Epithelial cell of prostate (primary cell): Measurements from ENCODE around the gene CIAPIN1.

ENCODE experiments used
- DNase-seq: peaks from one replicate; pipeline ENCODE4 v3.0.0-alpha.2; 2011; ENCODE audit warnings: low read depth, low spot score
- H3K27ac ChIP-seq: fragments of 450-650 bp; 2 replicates; pipeline ENCODE4 v1.5.1; 2017; ENCODE audit warnings: mild to moderate bottlenecking

CIAPIN1 gene

DNA sequence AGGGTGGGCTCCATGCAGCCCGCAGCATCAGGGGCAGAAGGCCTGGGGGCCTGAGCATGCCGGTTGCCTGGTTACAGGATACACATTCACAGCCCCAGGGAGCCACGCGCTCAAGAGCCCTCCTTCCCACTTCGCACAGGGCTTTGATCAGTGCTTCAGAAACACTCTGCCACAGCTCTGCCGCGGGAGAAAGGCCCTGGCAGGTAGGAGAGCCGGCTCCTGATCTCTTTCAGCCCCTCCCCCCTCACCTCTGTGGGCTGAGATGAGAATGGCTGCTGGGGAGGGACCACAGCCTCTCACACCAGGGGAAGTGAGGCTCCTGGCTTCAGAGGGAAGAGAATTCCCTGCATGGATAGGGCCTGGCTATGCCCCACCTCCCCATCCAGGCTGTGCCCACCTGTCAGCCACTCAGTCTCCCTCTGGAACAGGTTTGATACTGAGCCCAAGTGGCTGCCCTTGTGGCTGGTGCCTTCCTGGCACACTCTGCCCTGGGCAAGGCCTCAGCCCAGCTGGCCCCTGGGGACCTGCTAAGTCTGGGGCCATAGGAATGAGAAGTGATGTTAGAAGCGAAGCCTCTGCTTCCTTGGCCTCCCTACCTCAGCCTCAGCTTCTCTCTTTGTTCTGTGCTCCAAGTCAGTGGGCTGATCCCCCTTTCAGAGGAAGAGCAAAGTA is 30.5 kb upstream of the CIAPIN1 start:
- no peak for DNase-seq
- H3K27ac ChIP-seq: no peak overlapping the region

GRCh38 chr16:57476546-57477410 is 29.6 kb upstream of the CIAPIN1 start:
- no peak overlapping the region for H3K27ac ChIP-seq
- no peak for DNase-seq

- DNase-seq: no peak
- H3K27ac ChIP-seq: no peak overlapping the region
These were observed 28.6 kb upstream of the CIAPIN1 start for GRCh38 chr16:57475711-57476339.

DNA sequence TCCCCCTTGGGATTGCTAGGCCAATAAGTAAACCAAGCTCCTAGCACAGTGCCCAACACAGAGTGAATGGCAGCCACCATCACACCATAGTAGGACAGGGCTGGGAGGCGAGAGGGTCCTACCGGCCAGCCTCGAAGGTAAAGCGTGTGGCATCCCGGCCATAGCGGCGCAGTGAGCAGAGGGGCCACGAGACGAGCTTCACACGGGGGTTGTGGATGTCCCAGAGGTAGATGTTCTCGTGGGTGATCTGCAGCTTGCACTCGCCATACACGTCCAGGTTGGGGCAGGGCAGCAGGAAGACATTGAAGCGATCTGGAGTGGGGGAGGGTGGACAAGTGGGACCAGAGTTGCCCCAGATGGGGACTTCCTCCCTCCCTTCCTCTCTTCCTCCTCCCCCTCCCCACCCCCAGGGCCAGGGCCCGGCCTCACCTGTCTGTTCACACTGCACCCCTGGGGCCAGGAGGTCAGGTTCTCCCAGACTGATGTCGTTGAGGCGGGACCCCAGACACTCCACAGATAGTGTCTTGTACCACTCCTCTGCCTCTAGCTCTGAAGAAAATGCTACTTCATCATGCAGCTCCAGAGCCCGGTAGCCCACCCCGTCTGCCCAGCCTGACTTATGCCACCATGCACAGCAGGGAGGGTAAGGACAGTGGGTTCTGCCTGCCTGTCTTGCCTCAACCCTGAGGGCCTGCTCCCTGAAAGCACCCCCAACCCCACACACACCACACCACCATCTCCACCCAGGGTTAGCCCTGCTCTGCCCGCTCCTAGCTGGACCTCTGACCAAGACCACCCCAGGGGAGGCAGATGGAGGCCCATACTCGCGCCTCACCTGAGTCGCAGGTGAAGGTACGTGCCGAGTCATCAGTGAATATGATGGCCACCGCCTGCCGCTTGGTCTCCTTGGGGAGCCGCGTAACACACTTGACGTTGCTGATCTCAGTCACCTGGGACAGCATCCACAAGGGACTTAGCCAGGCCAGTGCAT is 27.8 kb upstream of the CIAPIN1 start:
- no peak for DNase-seq
- H3K27ac ChIP-seq: no peak overlapping the region

GRCh38 chr16:57473906-57474305 is 26.7 kb upstream of the CIAPIN1 start:
- H3K27ac ChIP-seq: no peak overlapping the region
- no peak for DNase-seq

DNA sequence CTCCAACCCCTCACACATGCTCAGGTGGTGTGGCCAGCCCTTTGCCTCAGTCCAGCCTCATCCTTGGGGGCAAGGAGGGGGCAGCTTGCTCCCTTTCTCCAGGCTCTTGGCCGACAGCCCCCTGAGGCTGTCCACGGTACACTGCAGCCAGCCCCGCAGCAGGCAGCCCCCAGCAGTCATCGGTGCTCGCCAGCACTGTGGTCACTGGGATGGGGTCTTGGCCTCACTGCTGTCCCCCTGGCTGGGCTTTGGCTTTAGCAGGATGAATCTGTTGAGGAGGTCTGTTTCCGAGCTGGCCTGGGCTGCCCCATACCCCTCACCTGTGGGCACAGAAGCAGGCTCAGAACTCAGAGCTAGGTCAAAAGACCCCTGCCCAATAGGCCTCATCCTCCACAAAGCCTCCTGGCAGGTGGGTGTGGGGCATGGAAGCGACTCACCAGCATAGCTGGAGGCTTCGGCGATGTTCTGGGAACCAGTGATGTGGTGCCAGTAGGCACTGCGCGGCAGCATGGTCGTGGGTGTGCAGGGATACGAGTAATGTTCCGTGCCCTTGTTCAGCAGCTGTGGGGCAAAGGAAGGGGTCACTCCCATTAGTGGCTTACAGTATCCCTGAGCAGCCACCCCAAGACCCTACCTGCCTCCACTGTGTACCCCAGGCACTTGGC is 26.1 kb upstream of the CIAPIN1 start:
- DNase-seq: no peak
- no peak overlapping the region for H3K27ac ChIP-seq

- no peak overlapping the region for H3K27ac ChIP-seq
- DNase-seq: no peak
These were observed 25.5 kb upstream of the CIAPIN1 start for GRCh38 chr16:57472665-57473060.

- DNase-seq: no peak
- H3K27ac ChIP-seq: no peak overlapping the region
These were observed 24.9 kb upstream of the CIAPIN1 start for GRCh38 chr16:57471852-57472664.

DNA sequence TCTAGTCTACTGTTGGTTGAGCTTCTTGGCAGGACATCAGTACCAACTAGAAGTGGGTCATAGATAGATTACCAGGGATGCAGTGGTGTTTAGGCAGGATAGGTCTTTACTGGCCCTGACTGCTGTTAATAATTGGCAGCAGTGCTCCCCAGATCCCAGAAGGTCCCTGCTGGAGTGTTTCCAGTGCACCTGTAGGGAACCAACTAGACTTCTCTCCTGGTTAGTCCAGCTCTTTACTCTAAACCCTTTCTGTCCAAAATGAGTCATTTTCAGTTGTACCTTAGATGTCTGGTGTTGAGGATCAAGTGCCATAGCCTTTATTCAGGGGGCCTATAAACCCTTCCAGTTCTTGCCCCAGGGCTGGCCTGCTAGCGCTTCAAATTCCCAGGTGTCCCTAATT is 24.0 kb upstream of the CIAPIN1 start:
- no peak overlapping the region for H3K27ac ChIP-seq
- DNase-seq: no peak

DNA sequence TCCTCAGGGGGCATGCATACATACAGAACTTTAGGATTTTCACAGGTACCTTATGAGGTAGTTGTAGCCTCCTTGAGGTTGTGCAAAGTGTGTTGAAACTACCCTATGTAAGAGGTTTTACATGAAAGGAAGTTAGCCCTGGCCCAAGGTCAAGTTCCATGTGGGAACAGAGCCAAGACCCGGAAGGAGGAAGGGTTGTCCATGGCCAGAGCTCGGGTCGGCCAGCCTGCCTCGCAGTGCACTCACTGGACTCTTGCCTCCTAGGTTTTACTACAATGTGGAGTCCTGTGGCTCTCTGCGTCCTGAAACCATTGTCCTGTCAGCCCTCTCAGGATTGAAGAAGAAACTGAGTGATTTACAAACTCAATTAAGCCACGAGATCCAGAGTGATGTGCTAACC is 23.5 kb upstream of the CIAPIN1 start:
- H3K27ac ChIP-seq: no peak overlapping the region
- DNase-seq: no peak

DNA sequence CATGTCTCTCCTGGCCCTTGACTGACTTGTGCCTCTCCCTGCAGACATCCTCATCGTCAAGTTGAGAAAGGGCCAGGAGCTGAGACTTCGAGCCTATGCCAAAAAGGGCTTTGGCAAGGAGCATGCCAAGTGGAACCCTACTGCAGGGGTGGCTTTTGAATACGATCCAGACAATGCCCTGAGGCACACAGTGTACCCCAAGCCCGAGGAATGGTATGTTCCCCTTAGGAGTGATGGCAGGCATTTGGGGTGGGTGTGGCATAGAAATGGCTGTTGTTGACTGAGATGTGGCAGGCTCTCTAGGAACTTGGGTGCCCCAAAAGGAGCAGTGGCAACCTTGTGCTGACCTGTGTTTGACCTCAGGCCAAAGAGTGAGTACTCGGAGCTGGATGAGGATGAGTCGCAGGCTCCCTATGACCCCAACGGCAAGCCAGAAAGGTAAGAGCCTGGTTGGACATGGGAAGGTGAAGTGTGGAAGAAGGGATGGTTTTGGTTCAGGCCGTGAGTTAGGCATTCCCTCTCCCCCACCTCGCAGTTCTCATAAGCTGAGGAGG is 22.8 kb upstream of the CIAPIN1 start:
- H3K27ac ChIP-seq: no peak overlapping the region

DNA sequence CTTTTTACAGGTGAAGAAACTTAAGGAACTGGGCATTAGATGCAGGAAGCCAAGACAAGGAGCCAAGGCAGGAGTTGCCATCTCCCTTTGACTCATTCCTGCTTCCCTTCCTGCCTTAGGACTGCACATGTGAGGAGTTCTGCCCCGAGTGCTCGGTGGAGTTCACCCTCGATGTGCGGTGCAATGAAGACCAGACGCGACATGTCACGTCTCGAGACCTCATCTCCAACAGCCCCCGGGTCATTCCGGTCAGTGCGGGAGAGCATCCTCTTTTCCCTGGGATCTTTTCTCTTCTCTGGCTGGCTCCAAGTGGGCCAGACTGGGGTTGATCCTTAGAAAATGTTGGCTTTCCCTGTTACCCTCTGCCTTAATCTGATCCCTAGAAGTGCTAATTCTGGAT is 21.9 kb upstream of the CIAPIN1 start:
- H3K27ac ChIP-seq: no peak overlapping the region
- DNase-seq: no peak

More for the DNA sequence above, 22.8 kb upstream of the CIAPIN1 start:
- no peak for DNase-seq

- no peak overlapping the region for H3K27ac ChIP-seq
- DNase-seq: no peak
These were observed 21.2 kb upstream of the CIAPIN1 start for GRCh38 chr16:57468346-57468745.

GRCh38 chr16:57464523-57464922 is 17.3 kb upstream of the CIAPIN1 start:
- H3K27ac ChIP-seq: no peak overlapping the region
- DNase-seq: no peak

GRCh38 chr16:57462978-57463362 is 15.8 kb upstream of the CIAPIN1 start:
- DNase-seq: no peak
- peak overlapping the region; percentile 17 for H3K27ac ChIP-seq

- peak; percentile 34 for DNase-seq
- peak within 1 kb of the TSS; percentile 17 for H3K27ac ChIP-seq
These were observed 15.2 kb upstream of the CIAPIN1 start, which contains the start of gene POLR2C for GRCh38 chr16:57462209-57462977. Gene POLR2C, plus strand, starts transcription at chr16:57462679. Its CDS starts 46 bp downstream, at chr16:57462725.

- H3K27ac ChIP-seq: no peak overlapping the region
These were observed 4.8 kb upstream of the CIAPIN1 start for GRCh38 chr16:57452021-57452420.

More at GRCh38 chr16:57452021-57452420, 4.8 kb upstream of the CIAPIN1 start:
- DNase-seq: no peak
